GM12878 (cell line): Measurements from ENCODE around the gene KAZN. TPM values are rescaled to one million over a fixed set of nuclear protein-coding genes. Genes with fewer than 3 reads are reported as not detected.

ENCODE experiments used
- ATAC-seq: fragments of 200-7000 bp; cut with Tn5 transposase; 3 replicates; pipeline ENCODE4 v1.9.1; 2020; ENCODE audit warnings: mild to moderate bottlenecking, moderate library complexity
- BruUV-seq: library from RNA; stranded (reverse); fragments of 400-500 nt; replicated peaks from 2 replicates; lab custom pipeline; 2021; lab: Mats Ljungman, UMichigan
- CTCF ChIA-PET: fragments of 300-600 bp; sonication (Branson Sonifier 250); formaldehyde crosslinking; extraction: SDS; loops from one replicate; lab custom pipeline; 2021; ENCODE audit warnings: inconsistent platforms; lab: Yijun Ruan, JAX
- POLR2A ChIA-PET: fragments of 350-600 bp; formaldehyde crosslinking; extraction: SDS; loops from one replicate; lab custom pipeline; 2021; ENCODE audit warnings: inconsistent platforms; lab: Charles Lee
- RAD21 ChIA-PET: fragments of 300-600 bp; sonication (Branson Sonifier 250); formaldehyde crosslinking; loops from one replicate; lab custom pipeline; 2023; ENCODE audit warnings: antibody characterized with exemption; ENCODE audit not compliant: unreplicated experiment; lab: Charles Lee
- SMC1A ChIA-PET: fragments of 300-600 bp; sonication (Branson Sonifier 250); formaldehyde crosslinking; loops from one replicate; lab custom pipeline; 2023; ENCODE audit not compliant: unreplicated experiment, uncharacterized antibody; lab: Charles Lee
- DNase-seq: peaks from one replicate; pipeline ENCODE4 v3.0.0-alpha.2; 2011; ENCODE audit warnings: low read depth, low spot score
- FAIRE-seq: peaks from 3 replicates; lab custom pipeline; 2011; peaks lifted over from hg19 to GRCh38; lab: Jason Lieb, UNC
- H2AFZ ChIP-seq: 2 replicates; pipeline ENCODE4 v1.6.0; 2011; ENCODE audit warnings: low read depth, low read length, control low read depth; ENCODE audit not compliant: control insufficient read depth
- H3K27ac ChIP-seq: 2 replicates; pipeline ENCODE4 v1.5.1; 2011; ENCODE audit warnings: control low read depth; ENCODE audit not compliant: control insufficient read depth, insufficient read depth
- H3K27me3 ChIP-seq, 2 experiments: replicated peaks in 1 of 2; 2 replicates each; pipeline versions ENCODE4 v1.6.0 to v1.6.1; 2011; ENCODE audit warnings: low read length in 1 of 2; ENCODE audit not compliant: control insufficient read depth in 2 of 2, insufficient read depth in 2 of 2
- H3K36me3 ChIP-seq, 2 experiments: 2 replicates each; pipeline ENCODE4 v1.5.1; 2011; ENCODE audit warnings: low read length in 1 of 2; ENCODE audit not compliant: control insufficient read depth in 2 of 2, insufficient read depth in 2 of 2
- H3K4me1 ChIP-seq: 2 replicates; pipeline ENCODE4 v1.6.1; 2011; ENCODE audit warnings: mild to moderate bottlenecking, low read length, moderate library complexity, mixed read lengths; ENCODE audit not compliant: control insufficient read depth, insufficient read depth
- H3K4me2 ChIP-seq: 2 replicates; pipeline ENCODE4 v1.6.0; 2011; ENCODE audit warnings: control low read depth; ENCODE audit not compliant: control insufficient read depth, insufficient read depth
- H3K4me3 ChIP-seq: fragments of 200-600 bp; sonication (generic); 2 replicates; pipeline ENCODE4 v1.5.1; 2016
- H3K79me2 ChIP-seq: 2 replicates; pipeline ENCODE4 v1.6.0; 2011; ENCODE audit warnings: low read length; ENCODE audit not compliant: control insufficient read depth, insufficient read depth
- H3K9ac ChIP-seq: 2 replicates; pipeline ENCODE4 v1.8.0; 2011; ENCODE audit warnings: low read length, control low read depth, mixed read lengths; ENCODE audit not compliant: control insufficient read depth, insufficient read depth
- H3K9me3 ChIP-seq: replicated peaks from 3 replicates; pipeline ENCODE4 v1.5.1; 2011; ENCODE audit warnings: mild to moderate bottlenecking, low read length; ENCODE audit not compliant: control insufficient read depth, insufficient read depth
- H4K20me1 ChIP-seq: 2 replicates; pipeline ENCODE4 v1.6.0; 2011; ENCODE audit not compliant: control insufficient read depth, insufficient read depth
- ATF3 ChIP-seq: IDR thresholded peaks from 2 replicates; pipeline ENCODE4 v1.6.1; 2011; ENCODE audit warnings: low read depth, mild to moderate bottlenecking, low read length, moderate library complexity, borderline replicate concordance; ENCODE audit errors: extremely low read depth
- BCL3 ChIP-seq: IDR thresholded peaks from 2 replicates; pipeline ENCODE4 v1.6.1; 2011; ENCODE audit warnings: borderline replicate concordance, low read depth, mild to moderate bottlenecking, moderate library complexity, low read length; ENCODE audit not compliant: insufficient read depth, poor library complexity, severe bottlenecking
- CBX5 ChIP-seq: sonication (generic); IDR thresholded peaks from 2 replicates; pipeline ENCODE4 v1.6.1; 2016; ENCODE audit warnings: low read depth, moderate library complexity, mild to moderate bottlenecking, inconsistent platforms
- CEBPZ ChIP-seq: fragments of 150-350 bp; IDR thresholded peaks from 2 replicates; pipeline ENCODE4 v1.6.1; 2016; ENCODE audit warnings: low read depth, low read length
- ELK1 ChIP-seq: IDR thresholded peaks from 2 replicates; pipeline ENCODE4 v1.6.1; 2012; ENCODE audit warnings: low read depth, low read length, improper control_type of control experiment
- IKZF2 ChIP-seq, 2 experiments: fragments of 450-650 bp; IDR thresholded peaks; 2 replicates each; pipeline ENCODE4 v1.6.1; 2017; ENCODE audit warnings: mild to moderate bottlenecking in 2 of 2, moderate library complexity in 2 of 2
- KAT2A ChIP-seq: conservative IDR thresholded peaks from 2 replicates; pipeline ENCODE4 v1.6.1; 2011; ENCODE audit warnings: low read depth, low read length; ENCODE audit not compliant: control insufficient read depth
- MEF2A ChIP-seq: IDR thresholded peaks from 2 replicates; pipeline ENCODE4 v1.6.1; 2011; ENCODE audit warnings: low read depth, mild to moderate bottlenecking, low read length, moderate library complexity; ENCODE audit not compliant: insufficient read depth
- MEF2B ChIP-seq: fragments of 450-650 bp; IDR thresholded peaks from 2 replicates; pipeline ENCODE4 v1.6.1; 2018; ENCODE audit warnings: mild to moderate bottlenecking, moderate library complexity; ENCODE audit not compliant: partially characterized antibody, poor library complexity, severe bottlenecking
- NFXL1 ChIP-seq: fragments of 450-650 bp; IDR thresholded peaks from 2 replicates; pipeline ENCODE4 v1.6.1; 2017; ENCODE audit warnings: antibody characterized with exemption, mild to moderate bottlenecking, borderline replicate concordance
- NFYB ChIP-seq: IDR thresholded peaks from 2 replicates; pipeline ENCODE4 v1.6.1; 2011; ENCODE audit warnings: low read depth, mild to moderate bottlenecking, low read length, improper control_type of control experiment, moderate library complexity; ENCODE audit not compliant: insufficient read depth
- NR2F1 ChIP-seq: fragments of 450-650 bp; conservative IDR thresholded peaks from 2 replicates; pipeline ENCODE4 v1.6.1; 2017; ENCODE audit warnings: mild to moderate bottlenecking
- PKNOX1 ChIP-seq: fragments of 450-650 bp; IDR thresholded peaks from 2 replicates; pipeline ENCODE4 v1.6.1; 2016; ENCODE audit warnings: mild to moderate bottlenecking
- RBBP5 ChIP-seq: fragments of 200-600 bp; sonication (generic); conservative IDR thresholded peaks from 2 replicates; pipeline ENCODE4 v1.6.1; 2016
- SMAD5 ChIP-seq: IDR thresholded peaks from 2 replicates; pipeline ENCODE4 v1.6.1; 2016; ENCODE audit warnings: antibody characterized with exemption, low read depth
- TARDBP ChIP-seq: IDR thresholded peaks from 2 replicates; pipeline ENCODE4 v1.6.1; 2016; ENCODE audit warnings: borderline replicate concordance
- YY1 ChIP-seq: IDR thresholded peaks from 2 replicates; pipeline ENCODE4 v1.6.1; 2011; ENCODE audit warnings: low read depth, mild to moderate bottlenecking, low read length
- ZNF24 ChIP-seq: fragments of 450-650 bp; IDR thresholded peaks from 2 replicates; pipeline ENCODE4 v1.6.1; 2017; ENCODE audit warnings: antibody characterized with exemption, mild to moderate bottlenecking
- WGBS: methylation state at CpG from one replicate; pipeline ENCODE4 v1.1.6; 2016; ENCODE audit warnings: low lambda C conversion rate; ENCODE audit not compliant: insufficient replicate concordance, insufficient coverage; ENCODE audit errors: missing lambda C conversion rate; 5-methylcytosine and 5-hydroxymethylcytosine counted together
- in situ Hi-C: fragments of 300-500 bp; cut with MboI; formaldehyde crosslinking; loops from 9 replicates; pipeline ENCODE4 v1.14.3; 2018; ENCODE audit warnings: mixed read lengths
- intact Hi-C: fragments of 100-400 bp; cut with micrococcal nuclease; formaldehyde crosslinking; loops from one replicate; pipeline ENCODE4 v1.14.2; 2022; ENCODE audit not compliant: unreplicated experiment
- polyA plus RNA-seq, 11 experiments: library from polyadenylated mRNA; depleted of rRNA in 4 of 11; unstranded in 6 of 11; stranded (reverse) in 5 of 11; fragments of >200 nt; fragmentation: Nextera tagmentation in 4 of 11; fragmentation: Illumina TruSeq in 1 of 11; extraction: Ambion mirVana in 4 of 11; extraction: Trizol in 1 of 11; gene quantifications; 1 replicate in 1 of 11; 2 replicates in 10 of 11; pipeline versions ENCODE4 v1.2.1 to v1.2.3, GENCODE V29; 2011 to 2016; ENCODE audit warnings: inconsistent platforms in 2 of 11, missing spikeins in 2 of 11, low read depth in 1 of 11
- total RNA-seq, 4 experiments: library from RNA; depleted of rRNA in 3 of 4; stranded (reverse); fragments of >200 nt in 3 of 4; fragmentation: Illumina TruSeq in 1 of 4; extraction: Trizol in 1 of 4; gene quantifications; 2 replicates each; pipeline versions ENCODE4 v1.2.1 to v1.2.3, GENCODE V29; 2013 to 2021

KAZN gene
- total and polyA plus RNA-seq, 10 of the 15 experiments (the other 5 are each of a cell fraction or from before 2014, with no cell fraction given) = 0.72 to 4.0 (median 1.2) TPM

GRCh38 chr1:15148941-15149340 lies 550.5 kb downstream of the KAZN start:
- no peak for DNase-seq
- Histone ChIP-seq H3K36me3 (no peaks in the 10 kb centered on the region), H3K4me3 (no peak overlapping the region), H3K9ac (no peak overlapping the region), H3K9me3 (no peaks in the 10 kb centered on the region; the same call in 2 of the 3 replicates), H3K27me3 (peaks cover 10 to 16% of the 10 kb centered on the region in 2 experiments; a peak in 3 of 4 replicates), H3K4me1 (peaks cover 6% of the 10 kb centered on the region), H4K20me1 (no peaks in the 10 kb centered on the region), H3K79me2 (no peaks in the 10 kb centered on the region), H2AFZ (no peak overlapping the region), H3K4me2 (no peak overlapping the region), H3K27ac (no peak overlapping the region)
- BruUV-seq = no TSS peak
- WGBS = 0% methylated on average over 1 of the region's 1 CpG
- in situ Hi-C loops (no loop called here), intact Hi-C loops (no loop called here)
- FAIRE-seq = no peak
- SMC1A ChIA-PET = interaction anchor here (1.1 kb wide), 1 partner anchor 123 kb away, joined by 3 read pairs; no protein-coding TSS in a partner anchor
- CTCF ChIA-PET = interaction anchor here (5.6 kb wide), 1 partner anchor 124 kb away, joined by 73 read pairs; no protein-coding TSS in a partner anchor
- no peak for ATAC-seq
- POLR2A ChIA-PET = no interaction called here
- RAD21 ChIA-PET = interaction anchor here (2.6 kb wide), 1 partner anchor 20 kb away, joined by 10 read pairs; no protein-coding TSS in a partner anchor
- no peak for TF ChIP-seq MEF2B
- TF ChIP-seq RBBP5 = no peak
- no peak for TF ChIP-seq SMAD5
- no peak for TF ChIP-seq NFXL1
- TF ChIP-seq IKZF2 (IDR thresholded peaks at IDR 0.05) = no peak
- no peak for TF ChIP-seq MEF2A
- TF ChIP-seq ZNF24 = no peak
- no peak for TF ChIP-seq NR2F1
- no peak for TF ChIP-seq ATF3
- no peak for TF ChIP-seq BCL3
- no peak for TF ChIP-seq KAT2A
- TF ChIP-seq CBX5 = no peak
- TF ChIP-seq NFYB = no peak
- TF ChIP-seq TARDBP = no peak
- no peak for TF ChIP-seq PKNOX1
- no peak for TF ChIP-seq CEBPZ
- TF ChIP-seq YY1 = no peak
- TF ChIP-seq ELK1 = no peak
